GM18526 (cell line): Measurements from ENCODE around the gene SLC17A9.

Experiments
- POLR2A ChIP-seq: IDR thresholded peaks from 3 replicates; pipeline ENCODE4 v1.6.1; 2011; ENCODE audit not compliant: insufficient read length; ENCODE audit errors: extremely low read depth

SLC17A9 gene

GRCh38 chr20:63015662-63016361, 63.3 kb downstream of the SLC17A9 start:
- no peak for TF ChIP-seq POLR2A

GRCh38 chr20:63016514-63017075, 64.1 kb downstream of the SLC17A9 start:
- TF ChIP-seq POLR2A = no peak

DNA sequence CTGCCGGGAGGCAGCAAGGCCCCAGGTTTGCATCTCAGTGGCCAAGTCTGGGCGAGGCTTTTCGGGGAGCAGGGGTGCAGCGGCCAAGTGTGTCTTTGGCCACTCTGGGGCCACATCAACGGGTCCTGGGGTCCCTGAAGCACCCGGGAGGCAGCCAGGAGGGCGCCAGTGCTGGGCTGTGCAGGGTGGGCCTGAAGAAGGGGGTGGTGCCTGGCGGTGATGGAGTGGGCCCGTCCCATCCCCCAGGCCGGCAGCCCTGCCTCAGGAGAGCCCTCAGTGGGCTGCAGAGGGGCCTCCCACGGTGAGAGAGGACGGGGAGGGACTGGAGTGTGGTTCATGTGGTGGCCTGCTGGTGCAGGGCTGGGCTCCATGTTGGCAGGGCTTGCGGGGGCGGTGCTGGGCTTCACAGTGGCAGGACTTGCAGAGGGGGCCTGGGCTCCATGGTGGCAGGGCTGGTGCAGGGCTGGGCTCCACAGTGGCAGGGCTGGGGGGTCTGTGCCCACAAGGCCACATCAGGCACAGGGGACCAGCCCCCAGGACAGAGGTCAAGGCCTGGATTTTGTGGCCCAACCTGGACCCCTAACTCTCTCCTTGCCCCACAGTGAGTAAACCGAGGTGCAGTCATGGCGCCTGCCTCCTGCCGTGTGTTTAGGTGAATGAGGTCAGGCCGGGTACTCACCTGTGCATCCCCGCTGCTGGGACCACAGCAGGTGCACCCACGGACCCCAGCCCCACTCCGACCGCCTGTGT, 64.7 kb downstream of the SLC17A9 start:
- no peak for TF ChIP-seq POLR2A

DNA sequence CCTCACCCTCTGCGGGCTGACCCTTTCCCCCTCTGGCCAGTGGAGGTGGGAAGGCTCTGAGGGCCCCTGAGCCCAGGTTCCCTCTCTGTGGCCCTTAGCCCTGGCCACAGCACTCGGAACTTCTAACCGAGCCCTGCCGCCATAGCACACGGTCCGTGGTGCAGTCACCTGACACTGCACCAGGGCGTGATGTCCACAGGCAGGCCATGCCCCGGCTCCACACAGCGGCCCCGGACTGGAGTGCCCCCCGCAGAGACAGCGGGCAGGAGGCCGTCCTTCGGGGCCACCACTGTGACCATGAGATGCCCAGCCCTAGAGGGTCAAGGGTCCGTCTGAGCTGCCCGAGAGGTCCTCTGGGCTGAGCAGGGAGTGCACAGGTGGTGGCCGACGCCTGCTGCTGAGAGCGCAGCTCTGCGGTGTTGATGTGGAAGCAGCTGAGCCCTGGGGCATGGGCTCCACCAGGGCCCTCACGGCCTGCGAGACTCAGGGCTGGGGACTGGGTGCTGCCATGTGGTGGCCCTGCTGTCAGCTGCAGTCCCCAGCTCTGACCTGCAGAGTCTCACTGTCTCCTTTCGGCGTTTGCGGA, 65.4 kb downstream of the SLC17A9 start:
- TF ChIP-seq POLR2A = no peak
